HG03095 (cell line): ENCODE results near the gene GHRH.

Source experiments
- ATAC-seq: cut with Tn5 transposase; IDR thresholded peaks from one replicate; pipeline ENCODE4 v1.9.1; 2021; ENCODE audit warnings: moderate library complexity; ENCODE audit not compliant: unreplicated experiment

Gene GHRH

DNA sequence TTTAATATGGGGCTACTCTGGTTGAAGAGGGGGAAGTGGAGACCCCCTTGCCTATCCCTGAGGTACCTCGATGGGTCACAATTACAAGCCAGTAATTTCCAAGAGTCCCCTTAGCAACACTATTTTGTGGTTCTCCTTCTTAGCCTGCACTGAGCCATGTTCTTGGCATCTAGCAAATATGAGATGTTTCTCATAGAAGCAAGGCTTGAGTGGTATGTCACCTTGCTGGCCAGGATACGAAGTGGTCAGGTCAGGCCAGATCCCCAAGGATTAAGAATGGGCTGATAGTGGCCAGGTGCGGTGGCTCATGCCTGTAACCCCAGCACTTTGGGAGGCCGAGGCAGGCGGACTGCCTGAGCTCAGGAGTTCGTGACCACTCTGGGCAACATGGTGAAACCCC is 2.1 kb upstream of the GHRH start:
- no peak for ATAC-seq

DNA sequence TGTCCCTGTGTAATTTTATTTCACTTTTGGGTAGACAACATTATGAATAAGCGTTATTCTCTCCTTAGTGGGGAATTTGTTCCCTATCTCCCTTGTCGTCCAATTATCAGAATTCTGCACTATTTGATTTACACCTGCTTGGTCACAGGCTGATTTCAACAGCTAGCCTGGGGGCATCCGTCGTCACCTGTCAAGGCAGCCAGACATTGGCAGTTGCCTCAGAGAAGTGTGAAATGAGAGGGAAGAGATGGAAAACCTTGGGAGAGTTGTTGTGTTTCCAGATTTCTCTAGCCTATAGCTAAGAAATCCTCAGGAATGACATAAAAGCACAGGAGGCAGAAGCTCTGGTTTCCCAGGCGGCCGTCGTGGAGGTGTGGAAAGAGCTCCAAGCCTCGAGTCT is 891 bp upstream of the GHRH start:
- ATAC-seq = no peak

DNA sequence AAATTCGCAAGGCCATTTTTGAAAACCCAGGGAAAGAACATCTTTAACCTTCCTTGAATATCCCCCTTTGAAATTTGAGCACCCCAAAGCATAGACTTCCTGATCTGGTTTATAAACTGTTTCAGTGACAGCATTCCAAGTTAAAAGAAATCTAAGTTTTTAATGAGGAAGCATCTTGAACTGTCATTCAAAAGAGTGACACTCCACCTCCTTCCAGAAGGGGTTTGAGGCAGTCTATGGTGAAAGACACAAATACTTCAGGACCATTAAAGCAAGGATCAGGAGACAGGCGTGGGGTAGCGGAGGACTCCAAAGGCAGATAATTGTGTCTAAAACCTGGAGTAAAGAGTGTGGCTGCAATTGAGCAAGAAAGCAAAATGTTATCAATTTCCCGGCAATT is 691 bp downstream of the GHRH start:
- ATAC-seq = no peak

DNA sequence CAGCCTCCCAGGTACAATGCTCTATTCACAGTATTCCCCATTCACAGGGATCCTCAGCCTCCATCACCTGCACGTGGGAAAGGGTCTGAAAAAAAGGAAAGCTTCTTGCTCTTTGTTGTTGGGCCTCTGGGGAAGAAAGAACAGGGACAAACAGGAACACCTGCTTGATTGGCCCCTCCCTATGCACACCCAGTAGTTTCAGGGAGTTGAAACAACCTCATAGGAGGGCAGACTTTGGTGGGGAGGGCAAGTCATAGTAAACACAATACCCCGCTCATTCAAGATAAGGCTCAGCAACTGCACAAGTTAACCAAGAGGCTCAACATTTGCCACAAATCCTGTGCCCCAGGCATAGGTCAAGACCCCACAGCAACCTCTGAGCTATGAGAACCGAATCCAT is 1.7 kb downstream of the GHRH start:
- no peak for ATAC-seq

DNA sequence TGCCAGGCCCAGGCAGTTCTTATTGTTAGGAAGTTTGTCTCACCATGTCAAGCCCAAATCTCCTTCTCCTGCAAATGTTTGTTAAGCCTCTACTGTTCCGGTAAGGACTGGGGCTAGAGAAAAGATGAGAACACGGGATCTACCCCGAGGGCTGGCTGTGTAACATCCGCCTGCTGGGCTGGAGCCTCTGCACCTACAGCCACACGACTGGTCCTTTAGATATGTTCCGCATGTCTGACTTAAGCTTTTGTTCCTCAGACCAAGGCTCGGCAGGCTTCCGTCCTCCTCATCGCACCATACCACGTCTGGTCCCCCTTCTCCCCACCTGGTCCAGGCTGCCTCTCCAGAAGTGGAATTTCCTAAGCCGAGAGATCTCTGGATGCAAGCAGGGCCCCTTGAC is 2.6 kb downstream of the GHRH start:
- no peak for ATAC-seq

DNA sequence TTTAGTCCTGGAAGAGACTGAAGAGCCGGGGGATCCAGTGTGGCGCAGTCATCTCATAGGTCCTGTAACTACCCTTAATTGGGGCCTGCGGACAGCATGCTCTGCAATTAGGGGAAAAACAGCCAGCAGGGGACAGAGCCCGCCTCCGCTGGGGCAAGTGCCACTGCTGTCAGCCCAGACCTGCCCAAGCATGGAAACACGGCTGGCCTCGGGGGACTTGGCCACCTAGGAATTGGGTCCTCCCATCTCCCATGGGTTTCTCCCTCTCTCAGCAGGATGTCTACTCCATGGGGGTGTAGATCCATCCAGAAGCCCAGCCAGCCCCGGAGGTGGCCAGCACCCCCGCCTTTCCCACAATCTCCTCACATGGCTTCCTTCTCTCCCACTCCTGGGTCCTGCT is 3.6 kb downstream of the GHRH start:
- no peak for ATAC-seq

DNA sequence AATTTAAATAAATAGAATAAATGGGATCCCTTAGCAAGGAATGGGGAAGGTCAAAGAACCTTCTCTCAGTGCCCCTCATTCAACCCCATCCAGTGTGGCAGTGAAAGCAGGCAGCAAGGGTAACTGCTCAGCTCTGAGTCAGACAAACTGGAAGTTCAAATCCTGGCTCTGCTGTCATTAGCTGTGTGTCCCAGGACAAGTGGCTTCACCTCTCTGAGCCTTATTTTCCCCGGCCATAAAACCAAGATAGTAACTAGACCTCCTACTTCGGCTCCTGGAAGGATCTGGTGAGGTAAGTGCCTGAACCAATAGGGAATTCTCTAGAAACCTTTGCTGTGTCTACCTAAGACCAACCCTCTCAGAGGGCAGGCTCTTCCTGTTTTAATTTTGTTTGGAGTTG is 4.1 kb downstream of the GHRH start:
- ATAC-seq = no peak

DNA sequence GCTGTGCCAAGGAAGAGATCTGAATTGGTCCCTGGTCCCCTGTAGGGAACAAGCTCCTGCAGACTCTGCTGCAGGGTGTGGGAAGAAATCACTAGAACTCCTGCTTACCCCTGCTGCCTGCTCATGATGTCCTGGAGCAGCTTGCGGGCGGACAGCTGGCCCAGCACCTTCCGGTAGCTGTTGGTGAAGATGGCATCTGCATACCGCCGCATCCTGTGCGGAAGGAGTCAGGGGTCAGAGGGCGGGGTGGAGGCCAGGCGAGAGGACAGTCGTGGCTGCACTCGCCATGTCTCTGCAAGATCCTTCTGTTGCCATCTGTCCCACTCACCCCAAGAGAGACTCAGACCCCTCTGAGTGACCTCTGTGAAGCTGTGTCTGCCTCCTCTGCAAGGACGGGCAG is 5.3 kb downstream of the GHRH start:
- no peak for ATAC-seq

DNA sequence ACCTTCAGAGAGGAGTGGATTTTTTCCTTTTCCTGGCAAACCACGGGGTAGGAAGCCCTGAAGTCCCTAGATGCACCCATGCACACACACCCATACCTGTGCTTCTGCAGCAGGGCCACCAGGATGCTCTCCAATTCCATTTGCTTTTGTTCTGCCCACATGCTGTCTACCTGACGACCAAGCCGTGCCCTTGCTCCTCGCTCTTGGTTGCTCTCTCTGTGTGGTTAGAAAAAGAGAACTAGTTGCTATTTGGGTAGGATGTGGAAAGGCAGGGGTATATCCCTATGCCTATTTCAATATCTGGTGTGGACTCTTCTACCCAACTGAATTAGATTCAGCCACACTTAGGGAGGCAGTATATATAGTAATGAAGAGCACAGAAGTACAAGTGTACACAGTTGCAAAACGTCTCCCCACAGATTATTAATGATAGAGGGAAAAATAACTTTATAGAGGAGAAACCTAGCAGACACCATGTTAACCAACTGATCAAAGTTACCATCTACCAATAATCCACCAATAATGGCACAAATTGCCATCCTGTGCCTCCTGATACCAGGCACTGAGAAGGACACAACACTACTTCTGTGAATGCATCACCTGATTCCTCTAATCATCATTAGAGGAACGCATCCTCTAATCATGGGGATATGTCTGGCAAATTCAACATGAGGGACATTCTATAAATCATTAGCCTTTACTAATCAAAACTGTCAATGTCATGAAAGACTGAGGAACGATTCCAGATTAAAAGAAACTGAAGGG is 7.3 kb downstream of the GHRH start:
- ATAC-seq = no peak

DNA sequence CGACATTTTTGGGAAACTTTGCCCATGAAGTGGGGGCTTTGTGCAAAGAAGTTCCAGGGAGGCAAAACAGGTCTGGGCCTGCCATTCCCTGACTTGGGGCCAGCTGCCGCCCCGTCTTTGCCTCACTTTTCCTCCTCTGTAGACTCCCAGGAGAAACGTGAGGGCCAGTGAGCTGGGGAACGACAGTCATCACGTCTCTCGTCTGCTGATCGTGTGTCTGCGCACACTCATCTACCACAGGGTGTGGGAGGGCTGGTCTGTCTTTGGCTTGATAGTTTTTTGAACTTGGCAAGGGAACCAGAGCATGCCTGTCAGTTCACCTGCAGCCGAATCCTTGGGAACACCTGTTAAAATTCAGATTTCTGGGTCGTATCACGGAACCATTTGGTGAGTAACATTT is 8.5 kb downstream of the GHRH start:
- ATAC-seq = no peak

DNA sequence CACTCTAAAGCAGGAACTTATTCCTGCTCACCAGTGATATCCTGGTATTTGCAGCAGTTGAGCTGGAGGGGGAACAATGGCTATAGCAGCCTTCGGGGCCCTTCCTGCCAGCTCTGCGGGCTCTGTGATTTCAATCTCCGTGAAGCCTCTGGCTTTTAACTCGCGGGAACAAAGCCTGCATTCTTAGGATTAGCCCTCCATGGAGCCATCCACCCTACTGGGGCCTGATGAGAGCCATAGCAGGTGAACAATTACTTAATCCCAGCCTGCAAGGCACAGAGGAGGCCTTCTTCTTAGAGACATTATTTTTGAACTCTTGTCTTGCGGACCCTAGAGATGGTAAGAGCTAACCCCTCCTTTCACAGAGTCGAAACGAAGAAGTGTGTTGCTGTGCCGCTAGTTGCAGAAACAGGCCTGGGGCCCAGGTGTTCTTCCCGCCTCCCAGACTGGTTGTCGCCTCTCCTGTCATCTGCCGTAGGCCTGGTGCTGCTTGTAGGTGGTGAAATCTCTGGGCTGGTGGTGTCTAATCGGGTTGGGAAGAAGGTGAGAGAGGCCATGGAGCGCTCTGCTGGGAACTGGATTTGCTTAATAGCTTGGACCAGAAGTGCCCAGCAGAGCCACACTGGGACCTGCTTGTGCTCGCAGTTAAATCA is 9.7 kb downstream of the GHRH start:
- no peak for ATAC-seq

DNA sequence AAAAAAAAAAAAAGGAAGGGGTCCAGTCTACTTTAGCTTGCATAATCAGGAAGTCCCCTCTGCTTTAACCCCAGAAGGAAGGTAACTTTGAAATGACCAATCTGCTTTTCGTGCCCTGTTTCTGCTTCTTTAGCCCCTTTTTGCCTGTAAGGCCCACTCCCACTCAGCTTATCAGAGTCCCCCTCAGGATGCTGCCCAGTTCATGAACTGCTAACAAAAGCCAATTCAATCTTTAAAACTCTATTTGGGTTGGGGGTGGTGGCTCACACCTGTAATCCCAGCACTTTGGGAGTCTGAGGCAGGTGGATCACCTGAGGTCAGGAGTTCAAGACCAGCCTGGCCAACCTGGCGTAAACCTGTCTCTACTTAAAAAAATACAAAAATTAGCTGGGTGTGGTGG is 12.3 kb downstream of the GHRH start:
- ATAC-seq = no peak

DNA sequence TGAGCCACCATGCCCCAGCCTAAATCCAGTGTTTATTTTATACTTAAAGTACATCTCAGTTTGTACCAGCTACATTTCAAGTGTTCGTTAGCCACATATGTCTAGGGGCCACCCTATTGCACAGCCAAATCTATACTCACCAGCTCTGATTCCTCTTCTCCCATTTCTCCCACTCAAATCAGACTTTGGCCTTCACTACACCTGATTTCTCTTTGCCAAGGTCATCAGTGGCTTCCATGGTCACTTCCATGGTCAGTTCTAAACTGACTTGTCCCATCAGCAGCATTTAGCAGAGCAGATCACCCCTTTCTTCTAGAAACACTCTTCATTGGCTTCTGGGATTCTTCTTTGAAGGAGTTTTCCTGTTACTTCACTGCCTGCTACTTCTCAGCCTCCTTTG is 14.1 kb downstream of the GHRH start:
- no peak for ATAC-seq

DNA sequence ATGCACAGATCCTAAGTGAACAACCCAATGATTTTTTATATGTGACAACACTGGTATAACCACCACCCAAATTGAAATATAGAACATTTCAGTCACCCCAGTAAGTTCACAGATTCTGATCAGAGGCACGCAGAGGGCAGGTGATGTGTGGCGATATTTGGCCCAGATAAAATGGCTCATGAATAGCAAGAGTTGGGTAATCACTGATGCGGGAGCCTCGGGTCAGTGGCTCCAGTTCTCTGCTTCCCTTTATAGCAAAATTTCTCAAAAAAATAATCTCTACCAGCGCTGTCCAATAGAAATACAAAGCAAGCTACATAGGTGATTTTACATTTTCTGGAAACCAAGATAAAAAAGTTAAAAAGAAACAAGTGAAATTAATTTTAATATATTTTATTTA is 14.9 kb downstream of the GHRH start:
- ATAC-seq = no peak

DNA sequence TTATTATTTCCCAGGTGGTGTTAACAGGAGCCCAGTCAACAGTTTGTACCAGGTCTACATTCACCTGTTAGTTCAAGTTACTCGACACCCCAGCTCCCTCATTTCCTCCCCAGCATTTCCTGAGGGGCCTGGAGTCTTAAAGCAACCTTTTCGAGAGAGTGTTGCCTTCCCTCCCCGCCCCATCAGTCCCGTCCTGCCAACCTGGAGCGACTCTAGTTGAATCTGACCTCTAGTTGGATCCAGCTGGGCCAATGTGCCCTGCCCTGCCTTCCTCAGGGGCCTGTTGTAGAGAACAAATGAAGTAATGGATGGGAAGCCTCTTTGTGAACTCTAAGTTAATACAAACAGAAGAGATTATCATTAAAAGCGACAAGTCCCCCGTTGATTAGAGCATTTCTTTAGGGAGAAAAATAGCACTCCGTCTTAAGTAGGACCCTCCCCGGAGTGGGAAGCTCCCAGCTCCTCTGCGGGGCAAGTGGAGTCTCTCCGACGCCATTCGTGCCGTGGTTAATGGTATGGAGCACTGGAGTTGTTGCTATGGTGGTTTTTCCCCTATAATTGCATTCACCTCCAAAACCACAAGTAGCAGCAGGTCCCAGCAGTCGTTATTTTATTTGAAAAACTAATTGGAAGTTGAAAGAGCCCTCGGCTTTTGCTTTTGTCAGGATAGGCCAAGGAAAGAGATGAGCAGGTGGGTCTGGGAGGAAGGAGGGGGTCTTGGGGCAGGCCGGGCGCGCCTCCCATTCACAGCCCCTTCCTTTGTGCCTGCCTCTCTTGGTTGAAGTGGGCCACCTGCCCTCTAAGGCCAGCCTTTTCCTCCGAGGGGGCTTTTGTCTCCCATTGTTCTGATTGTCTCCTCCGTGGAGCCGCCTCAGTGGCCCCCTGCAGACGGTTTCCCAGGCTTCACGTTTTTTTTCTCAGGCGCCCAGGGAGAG is 16.1 kb downstream of the GHRH start:
- ATAC-seq = no peak

DNA sequence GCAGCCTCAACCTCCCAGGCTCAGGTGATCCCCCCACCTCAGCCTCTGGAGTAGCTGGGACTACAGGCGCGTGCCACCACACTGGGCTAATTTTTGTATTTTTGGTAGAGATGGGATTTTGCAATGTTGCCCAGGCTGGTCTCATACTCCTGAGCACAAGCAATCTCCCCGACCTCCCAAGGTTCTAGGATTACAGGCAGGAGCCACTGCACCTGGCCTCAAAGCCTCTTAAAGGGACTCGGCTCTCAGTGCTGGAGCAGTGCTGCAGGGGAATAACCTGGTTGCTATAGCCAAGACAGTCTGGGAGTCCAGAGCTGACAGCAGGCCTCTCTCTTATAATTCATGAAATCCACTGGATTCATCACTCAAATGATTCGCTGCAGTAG is 17.0 kb downstream of the GHRH start:
- ATAC-seq = no peak

DNA sequence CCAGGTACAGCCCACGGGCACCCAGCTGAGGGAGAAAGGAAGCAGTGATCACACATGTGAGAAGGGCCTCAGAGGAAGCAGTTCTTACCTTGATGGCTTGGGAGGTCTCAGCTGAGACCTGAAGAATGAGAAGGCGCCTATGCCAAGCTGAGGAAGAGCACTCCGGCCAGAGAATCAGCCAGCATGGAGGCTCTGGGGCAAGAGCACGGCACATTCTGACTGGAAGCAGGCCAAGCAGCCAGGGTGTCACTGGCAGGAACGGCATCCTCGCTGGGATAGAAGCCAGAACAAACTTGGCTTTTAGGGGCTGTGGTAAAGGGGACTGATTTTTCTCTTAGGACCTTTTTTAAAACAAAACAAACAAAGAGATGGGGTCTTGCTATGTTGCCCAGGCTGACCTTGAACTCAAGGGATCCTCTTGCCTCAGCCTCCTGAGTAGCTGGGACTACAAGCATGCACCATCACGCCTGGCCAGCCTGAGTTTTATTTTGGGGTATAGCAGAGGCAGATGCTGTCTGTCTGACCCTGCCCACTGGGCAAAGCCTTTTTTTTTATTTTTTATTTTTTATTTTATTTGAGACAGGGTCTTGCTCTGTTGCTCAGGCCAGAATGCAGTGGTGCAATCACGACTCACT is 17.6 kb downstream of the GHRH start:
- ATAC-seq = no peak

DNA sequence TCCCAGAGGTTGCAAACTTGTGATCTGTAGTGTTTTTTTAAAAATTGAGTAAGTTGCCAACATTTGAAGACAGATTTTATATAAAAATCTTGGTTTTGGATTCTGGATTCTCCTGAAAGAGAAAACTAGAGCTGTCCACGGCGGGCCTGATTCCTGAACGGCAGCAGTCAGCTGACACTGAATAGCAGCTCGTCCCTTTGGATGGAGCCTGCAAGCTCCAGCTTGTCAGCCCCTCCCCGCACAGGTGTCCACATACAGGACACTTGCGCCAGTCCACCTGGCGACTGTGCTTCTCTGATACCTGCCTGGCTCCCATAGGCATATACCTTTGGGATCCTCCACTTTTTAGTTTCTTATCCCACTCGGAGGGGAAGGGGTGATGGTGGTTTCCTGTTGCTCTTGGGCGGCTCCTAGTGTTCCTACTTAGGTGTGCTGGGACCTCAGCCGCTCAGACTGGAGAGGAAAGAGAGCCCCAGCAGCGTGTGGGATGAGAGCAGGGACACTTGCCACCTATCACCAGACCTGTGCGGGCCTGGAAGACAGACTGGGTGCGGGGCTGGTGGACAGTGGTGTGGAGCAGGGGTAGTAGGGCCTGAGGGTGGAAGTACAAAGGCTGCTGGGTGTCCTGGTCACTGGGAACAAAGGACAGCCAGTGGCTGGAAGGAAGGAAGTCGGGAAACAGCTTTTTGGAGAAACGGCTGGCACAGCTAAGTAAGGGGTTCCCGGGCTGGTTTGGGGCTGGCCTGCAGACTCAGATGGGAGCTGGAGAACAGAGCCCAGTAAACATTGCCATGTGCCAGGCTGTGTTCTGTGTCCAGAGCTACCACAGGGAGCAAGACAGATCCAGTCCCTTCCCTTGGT is 18.3 kb downstream of the GHRH start:
- no peak for ATAC-seq

DNA sequence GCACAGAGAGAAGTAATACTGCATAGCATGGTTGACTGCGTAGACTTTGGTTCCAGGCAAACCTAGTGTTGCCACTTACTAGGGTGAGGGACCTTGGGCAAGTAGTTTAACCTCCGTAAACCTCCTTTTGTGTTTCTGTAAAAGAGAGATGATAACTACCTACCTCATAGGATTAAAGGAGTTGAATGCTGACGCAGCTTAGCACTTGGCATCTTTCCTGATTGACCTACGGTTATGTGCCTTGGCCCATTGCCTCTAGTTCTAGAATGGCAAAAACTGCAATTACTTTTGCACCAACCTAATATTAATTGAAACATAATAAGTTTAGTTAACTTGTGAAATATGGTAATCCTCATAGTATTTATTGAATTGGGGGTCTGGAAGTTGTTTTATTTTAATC is 19.1 kb downstream of the GHRH start:
- no peak for ATAC-seq

DNA sequence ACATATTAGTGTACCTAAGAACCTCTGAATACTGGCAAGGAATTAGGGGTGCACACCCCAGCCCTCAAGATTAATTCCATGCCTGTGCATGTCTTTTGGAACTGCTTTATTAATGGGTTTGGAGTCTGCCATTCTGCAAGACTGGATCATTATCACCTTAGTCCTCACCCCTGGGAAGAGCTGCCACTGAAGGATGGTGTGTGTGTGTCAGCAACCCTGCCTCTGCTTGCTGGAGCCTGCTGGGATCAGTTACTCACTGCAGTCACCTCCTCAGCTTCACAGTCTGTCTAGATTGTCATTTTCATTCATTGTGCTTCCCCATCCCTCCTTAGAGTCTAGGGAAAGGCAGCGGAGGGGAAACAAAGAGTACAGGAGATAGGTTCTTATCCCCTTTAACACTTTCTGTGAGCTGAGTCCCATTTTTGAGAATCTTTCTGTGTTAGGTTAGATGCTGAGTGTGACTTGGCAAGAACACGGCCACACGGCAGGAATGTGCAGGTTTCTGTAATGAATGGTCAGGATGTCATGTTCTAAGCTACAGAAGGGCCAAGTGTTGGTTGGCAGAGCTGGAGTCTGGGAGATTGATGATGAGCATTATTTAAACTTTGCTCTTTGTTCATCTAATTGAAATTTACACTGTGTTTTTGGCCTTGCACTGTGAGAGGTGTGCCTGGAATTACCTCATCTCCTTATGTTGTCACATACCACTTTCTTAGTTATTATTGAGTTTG is 21.1 kb downstream of the GHRH start:
- ATAC-seq = no peak
